ENCODE results near the gene CCDC126. TPM values are rescaled to one million over a fixed set of nuclear protein-coding genes. Genes with fewer than 3 reads are reported as not detected.
A peak's percentile ranks its signal among the peaks of the same experiment; 100 is the strongest.

The CCDC126 gene
- total and polyA plus RNA-seq, 11 donors: 4.2 to 13.7 (median 9.7) TPM

DNA sequence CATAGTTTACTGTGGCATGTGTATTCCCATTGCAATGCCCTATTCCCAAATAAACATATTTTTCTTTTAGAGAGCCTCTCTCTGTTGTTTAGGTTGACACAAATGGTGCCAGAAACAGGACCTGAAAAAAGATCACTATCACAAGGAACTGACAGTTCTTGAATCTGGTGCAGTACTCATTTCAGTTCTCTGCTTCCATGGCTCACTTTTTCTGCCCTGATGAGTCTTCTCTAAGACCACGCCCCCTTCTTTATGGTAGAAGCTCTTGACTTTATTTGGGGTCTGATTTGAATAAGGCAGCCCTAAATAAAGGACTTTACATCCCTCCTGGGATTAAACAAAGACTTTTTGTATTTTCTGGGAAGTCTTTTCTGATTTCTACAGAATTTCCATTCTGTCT lies 3.5 kb upstream of the CCDC126 start:
- H3K4me1 ChIP-seq: peaks cover 0 to 13% (median 7%) of the 10 kb centered on the region in 12 donors
- DNase-seq: no peak
- ATAC-seq: no peak
- no peaks in the 10 kb centered on the region for H3K36me3 ChIP-seq
- H3K9me3 ChIP-seq: no peaks in the 10 kb centered on the region
- WGBS, 4 donors: 65 to 74% (median 72%) methylated on average over 1 of the region's 1 CpG
- TF ChIP-seq, protein P1, sequence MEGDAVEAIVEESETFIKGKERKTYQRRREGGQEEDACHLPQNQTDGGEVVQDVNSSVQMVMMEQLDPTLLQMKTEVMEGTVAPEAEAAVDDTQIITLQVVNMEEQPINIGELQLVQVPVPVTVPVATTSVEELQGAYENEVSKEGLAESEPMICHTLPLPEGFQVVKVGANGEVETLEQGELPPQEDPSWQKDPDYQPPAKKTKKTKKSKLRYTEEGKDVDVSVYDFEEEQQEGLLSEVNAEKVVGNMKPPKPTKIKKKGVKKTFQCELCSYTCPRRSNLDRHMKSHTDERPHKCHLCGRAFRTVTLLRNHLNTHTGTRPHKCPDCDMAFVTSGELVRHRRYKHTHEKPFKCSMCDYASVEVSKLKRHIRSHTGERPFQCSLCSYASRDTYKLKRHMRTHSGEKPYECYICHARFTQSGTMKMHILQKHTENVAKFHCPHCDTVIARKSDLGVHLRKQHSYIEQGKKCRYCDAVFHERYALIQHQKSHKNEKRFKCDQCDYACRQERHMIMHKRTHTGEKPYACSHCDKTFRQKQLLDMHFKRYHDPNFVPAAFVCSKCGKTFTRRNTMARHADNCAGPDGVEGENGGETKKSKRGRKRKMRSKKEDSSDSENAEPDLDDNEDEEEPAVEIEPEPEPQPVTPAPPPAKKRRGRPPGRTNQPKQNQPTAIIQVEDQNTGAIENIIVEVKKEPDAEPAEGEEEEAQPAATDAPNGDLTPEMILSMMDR (IDR thresholded peaks at IDR 0.05): no peak
- no peak for TF ChIP-seq POLR2A (IDR thresholded peaks at IDR 0.05)
- no peak overlapping the region for H3K27ac ChIP-seq
- intact Hi-C loops (cut with DNase I): no loop called here
- H3K27me3 ChIP-seq: no peaks in the 10 kb centered on the region
- H3K4me3 ChIP-seq: no peak overlapping the region

DNA sequence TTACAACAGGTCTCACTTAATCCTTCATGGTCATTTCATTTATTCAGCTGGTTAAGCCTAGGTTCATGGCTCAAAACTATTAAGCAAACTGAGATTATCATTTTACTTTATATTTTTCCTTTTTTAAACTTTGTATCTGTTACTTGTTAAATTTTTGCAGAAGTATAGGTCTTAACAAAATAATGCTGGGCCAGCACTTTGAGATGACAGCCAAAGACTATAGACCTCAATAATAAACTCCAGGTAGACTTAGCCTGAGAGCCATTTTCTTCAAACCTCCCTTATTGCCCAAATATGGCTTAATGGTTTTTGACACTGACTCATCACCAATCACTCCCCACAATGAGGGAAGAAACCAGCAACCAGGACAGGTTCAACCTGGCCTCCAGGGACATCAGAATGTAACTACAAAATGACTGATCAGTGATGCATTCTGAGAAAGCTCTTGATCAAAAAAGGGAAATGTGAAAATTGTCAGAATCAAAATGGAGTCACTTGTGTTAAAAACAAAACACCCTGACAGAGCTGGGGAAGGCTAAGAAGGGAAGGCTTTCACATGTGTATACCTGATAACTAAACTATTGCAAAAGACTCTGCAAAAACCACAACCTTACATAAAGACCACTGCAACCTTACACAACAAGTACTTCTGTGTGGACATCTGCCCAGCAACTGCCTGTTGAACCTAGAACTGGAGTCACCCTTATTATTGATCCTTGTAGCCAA lies 2.1 kb upstream of the CCDC126 start:
- Histone ChIP-seq H3K4me1 (peaks cover 0 to 19% (median 13%) of the 10 kb centered on the region in 12 donors), H3K27ac (no peak overlapping the region), H3K9me3 (no peaks in the 10 kb centered on the region), H3K36me3 (no peaks in the 10 kb centered on the region), H3K4me3 (no peak overlapping the region), H3K27me3 (no peaks in the 10 kb centered on the region)
- no peak for ATAC-seq
- no peak for DNase-seq
- intact Hi-C loops (cut with DNase I): loop anchor here in 7 of 10 donors (5.0 kb wide), 3 partner anchors 82 to 413 kb away; partner anchors contain the start of genes FAM221A (in 5 of the 7) and NUP42 (in 1 of the 7)
- TF ChIP-seq POLR2A (IDR thresholded peaks at IDR 0.05): no peak
- TF ChIP-seq, protein P1 (IDR thresholded peaks at IDR 0.05): no peak

DNA sequence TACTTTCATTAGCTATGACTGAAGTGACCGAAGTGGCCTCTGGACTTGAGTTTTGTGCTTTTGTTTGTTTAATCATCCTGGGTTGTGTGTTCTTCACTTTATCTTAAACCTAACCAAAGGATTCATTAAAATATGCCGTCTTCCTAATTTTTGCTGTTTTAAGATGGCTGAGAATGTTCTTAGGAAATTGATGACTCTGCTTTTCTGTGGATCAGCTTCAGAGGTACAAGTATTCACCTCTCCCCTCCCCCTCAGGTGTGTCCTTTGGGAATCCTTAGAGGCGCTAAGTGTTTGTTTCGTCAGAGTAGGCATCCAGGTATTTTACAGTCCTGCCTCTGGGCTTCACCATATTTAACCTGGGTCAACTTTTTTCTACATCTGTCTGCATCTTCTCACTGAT lies 1.1 kb downstream of the CCDC126 start:
- H3K4me3 ChIP-seq: peak overlapping the region; percentile 59 to 98 (median 76)
- no peak for ATAC-seq
- TF ChIP-seq POLR2A (IDR thresholded peaks at IDR 0.05): no peak
- no peaks in the 10 kb centered on the region for H3K36me3 ChIP-seq
- DNase-seq: no peak
- peaks cover 0 to 19% (median 13%) of the 10 kb centered on the region in 12 donors for H3K4me1 ChIP-seq
- intact Hi-C loops (cut with DNase I): loop anchor here in 9 of 10 donors (1.0 to 5.0 kb wide), 5 partner anchors 79 to 416 kb away; partner anchors contain the start of genes FAM221A (in 7 of the 9) and NUP42 (in 1 of the 9)
- 62 to 76% (median 70%) methylated on average over 4 of the region's 4 CpGs for WGBS, 4 donors
- H3K9me3 ChIP-seq: no peaks in the 10 kb centered on the region
- H3K27me3 ChIP-seq: no peaks in the 10 kb centered on the region
- H3K27ac ChIP-seq: peak overlapping the region; percentile 87 to 99 (median 96)

DNA sequence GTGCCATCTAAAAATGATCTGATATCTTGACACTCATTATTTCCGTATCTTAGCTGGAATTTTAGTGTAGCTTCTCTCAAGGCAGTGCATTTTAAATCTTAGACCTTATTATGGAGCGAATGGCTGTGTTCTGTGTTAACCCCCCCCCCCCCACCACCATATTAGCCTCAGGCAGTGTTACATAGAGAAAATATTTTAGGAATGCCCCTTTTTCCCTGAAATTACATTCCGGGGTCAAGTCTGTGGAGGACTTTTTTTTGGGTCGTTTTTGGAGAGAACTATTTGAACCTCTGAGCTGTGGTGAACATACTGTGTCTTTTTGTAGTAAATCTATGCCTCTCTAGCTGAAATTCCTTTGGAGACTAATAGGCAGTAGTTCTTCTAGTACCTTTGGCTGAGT lies 3.1 kb downstream of the CCDC126 start:
- Histone ChIP-seq H3K4me3 (no peak overlapping the region), H3K9me3 (no peaks in the 10 kb centered on the region), H3K27me3 (no peaks in the 10 kb centered on the region), H3K27ac (no peak overlapping the region), H3K4me1 (peaks cover 0 to 19% (median 13%) of the 10 kb centered on the region in 12 donors), H3K36me3 (no peaks in the 10 kb centered on the region)
- no peak for ATAC-seq
- intact Hi-C loops (cut with DNase I): no loop called here
- no peak for DNase-seq
- 71 to 82% (median 74%) methylated on average over 4 of the region's 4 CpGs for WGBS, 4 donors
- no peak for TF ChIP-seq POLR2A (IDR thresholded peaks at IDR 0.05)
- TF ChIP-seq, protein P1 (IDR thresholded peaks at IDR 0.05): no peak
